Left ventricle myocardium inferior (tissue), 1 donor: ENCODE results near the gene DNM3. TPM values are rescaled to one million over a fixed set of nuclear protein-coding genes. Genes with fewer than 3 reads are reported as not detected.

Source experiments
- DNase-seq: peaks from one replicate; pipeline ENCODE4 v3.0.0-alpha.2; 2020
- H3K27ac ChIP-seq: fragments of 200-600 bp; replicated peaks from 2 replicates; pipeline ENCODE4 v1.8.0; 2021
- H3K27me3 ChIP-seq: fragments of 200-600 bp; 2 replicates; pipeline ENCODE4 v1.8.0; 2021; ENCODE audit warnings: low read depth
- H3K36me3 ChIP-seq: fragments of 200-600 bp; 2 replicates; pipeline ENCODE4 v1.8.0; 2021
- H3K4me1 ChIP-seq: fragments of 200-600 bp; 2 replicates; pipeline ENCODE4 v1.8.0; 2021
- H3K4me3 ChIP-seq: fragments of 200-600 bp; 2 replicates; pipeline ENCODE4 v1.8.0; 2021; ENCODE audit warnings: mild to moderate bottlenecking, moderate library complexity
- H3K9me3 ChIP-seq: fragments of 200-600 bp; replicated peaks from 2 replicates; pipeline ENCODE4 v1.8.0; 2021
- CTCF ChIP-seq: fragments of 200-600 bp; IDR thresholded peaks from 2 replicates; pipeline ENCODE4 v1.8.0; 2021; ENCODE audit warnings: antibody characterized with exemption, mild to moderate bottlenecking, borderline replicate concordance
- intact Hi-C: fragments of 100-400 bp; cut with micrococcal nuclease; formaldehyde crosslinking; loops from one replicate; pipeline ENCODE4 v1.11.0; 2022
- total RNA-seq: library from RNA; stranded (reverse); fragmentation: NEBNext Ultra II Directional; extraction: Animal tissue kit (Norgen Biotek cat#: 25700); gene quantifications from one replicate; pipeline ENCODE4 v1.2.1, GENCODE V29; 2021
- donor health status: DM: no; HTN: yes; CAD: no; lungs with severe emphysema.

The DNM3 gene
- total RNA-seq, 1 donor from 2014 or later: 1.2 TPM

GRCh38 chr1:172408958-172409357 is 567.7 kb downstream of the DNM3 start:
- Histone ChIP-seq H3K4me3 (no peak overlapping the region), H3K4me1 (no peaks in the 10 kb centered on the region), H3K36me3 (no peaks in the 10 kb centered on the region), H3K9me3 (no peaks in the 10 kb centered on the region), H3K27me3 (no peaks in the 10 kb centered on the region), H3K27ac (no peak overlapping the region)
- no peak for TF ChIP-seq CTCF
- intact Hi-C loops: loop anchor here (10.0 kb wide), 1 partner anchor 324 kb away; no protein-coding TSS in a partner anchor
- no peak for DNase-seq

GRCh38 chr1:172410027-172410426 is 568.7 kb downstream of the DNM3 start:
- intact Hi-C loops: no loop called here
- no peak overlapping the region for H3K4me3 ChIP-seq
- TF ChIP-seq CTCF: no peak

GRCh38 chr1:172411791-172412338 is 570.6 kb downstream of the DNM3 start:
- no peak overlapping the region for H3K27ac ChIP-seq
- no peaks in the 10 kb centered on the region for H3K9me3 ChIP-seq
- H3K4me3 ChIP-seq: no peak overlapping the region
- no peaks in the 10 kb centered on the region for H3K27me3 ChIP-seq
- intact Hi-C loops: no loop called here
- no peaks in the 10 kb centered on the region for H3K36me3 ChIP-seq
- TF ChIP-seq CTCF: no peak
- no peaks in the 10 kb centered on the region for H3K4me1 ChIP-seq
- no peak for DNase-seq

More at GRCh38 chr1:172410027-172410426, 568.7 kb downstream of the DNM3 start:
- Histone ChIP-seq H3K4me1 (no peaks in the 10 kb centered on the region), H3K27ac (no peak overlapping the region), H3K36me3 (no peaks in the 10 kb centered on the region), H3K9me3 (no peaks in the 10 kb centered on the region), H3K27me3 (no peaks in the 10 kb centered on the region)
- no peak for DNase-seq

- H3K27ac ChIP-seq: no peak overlapping the region
- TF ChIP-seq CTCF: no peak
- H3K4me1 ChIP-seq: no peaks in the 10 kb centered on the region
- H3K36me3 ChIP-seq: no peaks in the 10 kb centered on the region
- no peak for DNase-seq
- H3K27me3 ChIP-seq: no peaks in the 10 kb centered on the region
- intact Hi-C loops: no loop called here
- H3K9me3 ChIP-seq: no peaks in the 10 kb centered on the region
- H3K4me3 ChIP-seq: no peak overlapping the region
These were observed 573.0 kb downstream of the DNM3 start for GRCh38 chr1:172414331-172414730.

- intact Hi-C loops: loop anchor here (5.0 kb wide), 1 partner anchor 404 kb away; no protein-coding TSS in a partner anchor
- Histone ChIP-seq H3K27ac (no peak overlapping the region), H3K9me3 (no peaks in the 10 kb centered on the region), H3K27me3 (no peaks in the 10 kb centered on the region), H3K4me1 (peaks cover under 1% of the 10 kb centered on the region), H3K36me3 (no peaks in the 10 kb centered on the region), H3K4me3 (no peak overlapping the region)
- no peak for TF ChIP-seq CTCF
- DNase-seq: no peak
These were observed 575.3 kb downstream of the DNM3 start for GRCh38 chr1:172416496-172417035.
